Activated CD8-positive, alpha-beta memory T cell treated with anti-CD3 and anti-CD28 coated beads, Interleukin-2, amount 50 U/mL, for 24 hours (primary cell): ENCODE measurements around the gene KANTR.

Source experiments
- DNase-seq: peaks from one replicate; pipeline ENCODE4 v3.0.0-alpha.2; 2020; ENCODE audit errors: extremely low read depth

KANTR gene, protein sequence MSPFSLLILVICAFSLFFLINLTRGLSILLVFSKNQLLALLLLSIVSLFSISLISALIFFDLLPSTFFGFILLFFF

DNA sequence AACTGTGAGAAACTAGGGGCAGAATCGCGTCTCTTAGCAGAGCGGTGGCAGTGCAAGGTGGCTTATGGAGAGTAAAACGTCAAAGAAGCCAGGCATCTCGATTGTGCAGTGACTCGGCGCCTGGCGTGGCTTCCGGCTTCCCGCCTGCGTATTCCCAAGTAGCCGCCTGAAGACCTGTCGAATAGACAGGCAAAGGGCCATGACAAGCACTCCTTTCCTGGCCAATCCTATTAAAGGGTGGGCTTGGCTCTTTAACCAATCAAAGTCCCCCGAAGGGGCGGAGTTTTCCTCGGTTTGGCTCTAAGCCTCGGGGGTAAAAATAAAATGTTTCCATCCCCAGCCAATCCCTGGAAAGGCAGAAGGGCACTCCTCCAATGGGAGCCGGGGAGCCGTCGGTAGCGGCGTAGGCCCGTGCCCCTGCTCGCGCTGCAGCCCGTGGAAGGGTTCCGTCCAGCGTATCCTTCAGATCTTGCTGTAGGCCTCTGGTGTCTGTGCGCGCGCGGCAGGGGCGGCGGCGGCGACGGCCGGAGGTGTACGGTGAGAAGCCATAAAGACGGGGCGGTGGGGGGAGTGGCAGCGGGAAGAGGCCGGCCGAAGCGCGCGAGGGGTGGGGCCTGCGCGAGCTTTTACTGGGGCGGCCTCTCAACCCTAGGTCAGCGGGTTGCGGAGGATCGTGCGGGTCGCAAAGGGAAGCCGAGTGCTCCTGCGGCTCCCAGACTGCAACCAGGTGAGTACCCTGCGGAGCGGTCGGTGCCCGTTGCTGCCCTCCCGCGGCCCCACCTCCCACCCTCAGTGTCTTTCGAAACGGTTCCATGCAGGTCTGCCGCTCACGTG is at the start of gene KANTR:
Gene KANTR (plus strand): TSS at position 395 of the 834 bp plus-strand sequence. CDS start 30,131 bp downstream, outside the sequence.
- peak; percentile 66 for DNase-seq

DNA sequence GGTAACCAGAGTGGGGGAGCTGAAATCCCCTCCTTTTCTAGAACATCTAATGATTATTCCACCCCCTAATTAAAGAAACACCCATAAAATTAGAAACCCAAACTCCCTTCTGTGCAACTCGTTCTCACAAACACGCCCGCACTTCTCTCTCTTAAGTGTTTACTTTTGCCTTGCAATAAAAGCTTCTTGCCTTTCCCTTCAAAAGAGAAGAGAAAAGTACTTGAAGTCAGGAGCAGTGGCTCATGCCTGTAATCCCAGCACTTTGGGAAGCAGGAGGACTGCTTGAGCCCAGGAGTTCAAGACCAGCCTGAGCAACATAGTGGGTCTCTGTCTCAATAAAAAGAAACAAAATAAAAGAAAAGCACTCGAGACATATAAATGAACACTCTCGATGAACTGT is 48.9 kb upstream of the KANTR start:
- DNase-seq = no peak

DNA sequence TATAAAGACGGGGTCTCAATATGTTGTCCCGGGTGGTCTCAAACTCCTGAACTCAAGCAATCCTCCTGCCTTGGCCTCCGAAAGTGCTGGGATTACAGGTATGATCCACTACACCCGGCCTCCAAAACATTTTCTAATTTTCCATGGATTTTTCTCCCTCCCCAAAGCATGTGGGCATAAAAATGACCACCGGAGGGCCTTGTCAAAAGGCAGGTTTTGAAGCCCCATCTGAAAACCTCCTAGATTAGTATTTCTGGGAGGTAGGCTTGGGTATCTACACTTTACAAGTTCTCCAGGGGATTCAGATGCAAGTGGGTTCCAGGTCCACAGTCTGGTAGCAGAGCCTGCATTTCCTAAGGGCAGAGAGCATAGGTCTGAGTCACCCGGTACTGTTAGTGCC is 46.7 kb upstream of the KANTR start:
- DNase-seq = no peak

DNA sequence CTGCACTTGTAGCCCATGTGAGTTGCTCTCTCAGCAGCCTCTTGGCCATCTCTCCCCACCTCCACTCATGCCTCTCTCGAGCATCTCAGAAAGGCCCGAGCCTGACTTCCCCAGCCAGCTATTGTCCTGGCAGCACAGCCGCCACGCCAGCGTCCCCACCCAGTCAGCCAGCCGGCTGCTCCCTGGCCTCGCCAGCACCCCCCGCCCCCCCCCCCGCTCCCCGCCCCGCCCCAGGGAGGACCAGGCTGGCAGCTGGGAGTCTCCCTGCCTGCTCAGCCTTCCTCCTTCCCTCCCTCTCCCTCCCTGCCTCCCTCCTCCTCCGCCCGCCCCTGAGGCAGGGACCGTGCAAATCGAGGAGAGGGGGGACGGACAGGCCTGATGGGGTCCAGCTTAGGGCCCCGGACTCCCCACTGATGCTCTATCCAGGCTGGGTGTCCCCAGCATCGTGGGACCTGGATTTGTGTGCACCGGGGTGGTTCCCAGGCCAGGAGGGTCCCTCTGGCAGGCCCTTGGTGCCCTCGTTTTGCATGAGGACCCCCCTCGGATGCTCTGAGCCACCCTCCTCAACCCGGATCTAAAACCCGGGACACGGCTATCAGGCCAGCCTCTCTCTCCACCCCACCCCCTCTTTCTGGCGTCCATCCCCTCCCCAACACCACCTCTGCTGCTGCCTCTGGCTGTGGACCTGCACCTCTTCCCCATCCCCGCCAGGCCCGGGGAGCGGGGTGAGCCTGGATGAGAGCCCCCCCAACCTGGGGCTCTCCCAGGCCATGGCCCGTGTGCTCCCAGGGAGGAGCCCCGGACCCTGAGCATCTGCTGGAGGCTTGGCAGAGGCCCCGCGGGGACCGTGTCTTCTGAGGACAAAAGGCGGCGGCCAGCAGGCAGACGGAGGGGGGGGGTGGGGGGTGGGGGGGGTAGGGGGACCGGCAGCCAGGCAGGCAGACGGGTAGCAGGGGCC is 45.5 kb upstream of the KANTR start, which contains the start of gene GPR173:
Gene GPR173 (plus strand): TSS at position 621 of the 958 bp plus-strand sequence. CDS start 27,833 bp downstream, outside the sequence.
- DNase-seq = no peak

DNA sequence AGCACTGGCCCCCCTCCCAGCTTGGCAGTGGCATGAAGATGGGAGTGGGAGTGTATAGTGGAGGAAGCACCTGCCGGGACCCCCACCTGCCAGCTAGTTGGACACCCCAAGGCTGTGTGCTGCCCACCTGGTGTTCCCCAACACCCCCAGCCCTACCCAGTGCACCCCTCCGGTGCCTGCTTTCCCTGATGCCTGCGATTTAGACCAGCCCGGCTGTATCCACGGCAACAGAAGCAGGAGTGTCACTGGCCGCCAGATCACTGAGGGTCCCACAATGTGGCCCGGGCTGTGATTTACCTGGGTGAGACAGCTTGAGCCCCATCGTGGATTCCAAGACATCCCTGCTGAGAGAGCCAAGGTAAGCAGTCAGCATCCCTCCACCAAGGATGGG is 44.8 kb upstream of the KANTR start:
- DNase-seq = no peak

DNA sequence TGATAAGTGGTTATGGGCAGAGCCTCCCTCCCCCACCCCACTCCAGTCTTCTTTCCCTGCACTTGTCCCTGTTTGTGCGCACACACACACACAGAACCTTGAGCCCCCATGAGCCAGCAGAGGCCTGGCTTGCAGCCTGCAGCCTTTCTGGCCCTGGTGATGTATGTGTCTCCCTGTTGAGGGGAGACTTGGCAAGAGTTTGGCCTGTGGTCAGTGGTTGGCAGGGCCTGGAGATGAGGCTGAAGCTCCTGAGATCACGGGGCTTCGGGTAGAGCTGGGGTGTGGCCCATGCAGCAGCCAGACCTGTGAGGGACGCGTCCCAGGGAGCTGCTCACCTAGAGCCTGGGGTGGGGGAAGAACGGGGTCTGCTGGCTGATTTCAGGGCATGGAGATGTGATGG is 43.1 kb upstream of the KANTR start:
- DNase-seq = no peak

DNA sequence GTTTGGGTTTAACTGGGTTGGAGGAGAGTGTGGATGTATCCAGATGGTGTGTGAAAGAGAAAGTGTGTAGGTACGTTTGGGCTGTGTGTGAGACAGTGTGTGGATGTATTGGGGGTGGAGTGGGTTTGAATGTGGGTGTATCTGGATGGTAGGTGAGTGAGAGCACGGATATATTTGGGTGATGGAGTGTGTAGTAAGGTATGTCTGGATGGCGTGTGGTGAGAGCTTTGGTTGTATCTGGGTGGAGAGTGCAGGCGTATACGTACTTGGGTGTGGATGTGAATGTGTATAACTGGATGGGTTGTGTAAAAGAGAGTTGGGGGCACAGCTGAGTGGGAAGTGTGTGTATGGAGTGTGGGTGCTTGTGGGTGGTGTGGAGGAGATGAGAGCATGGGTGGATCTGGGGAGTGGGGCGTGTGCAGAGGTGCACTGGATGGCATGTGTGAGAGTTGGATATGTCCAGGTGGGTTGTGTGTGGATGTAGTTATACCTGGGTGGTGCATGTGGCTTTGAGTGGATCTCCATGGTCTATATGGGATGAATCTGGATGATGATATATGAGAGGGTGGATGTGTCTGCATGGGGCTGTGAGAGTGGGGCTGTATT is 38.6 kb upstream of the KANTR start:
- no peak for DNase-seq

DNA sequence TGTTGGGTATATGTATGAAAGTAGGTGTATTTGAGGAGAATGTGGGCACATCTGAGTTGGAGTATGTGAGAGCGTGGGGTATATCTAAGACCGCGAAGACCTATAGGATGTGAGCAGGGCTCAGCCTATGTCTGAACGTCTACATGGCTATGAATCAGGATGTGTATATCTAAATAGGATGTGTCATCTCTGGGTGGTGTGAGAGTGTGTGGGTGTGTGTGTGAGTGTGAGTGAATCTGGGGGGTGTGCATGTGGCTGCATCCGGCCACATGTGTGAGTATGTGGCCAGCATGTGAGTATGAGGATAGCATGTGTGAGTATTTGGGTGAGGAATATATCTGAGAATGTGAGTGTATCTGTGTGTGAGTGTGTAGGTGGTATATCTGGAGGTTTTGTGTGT is 37.6 kb upstream of the KANTR start:
- no peak for DNase-seq

DNA sequence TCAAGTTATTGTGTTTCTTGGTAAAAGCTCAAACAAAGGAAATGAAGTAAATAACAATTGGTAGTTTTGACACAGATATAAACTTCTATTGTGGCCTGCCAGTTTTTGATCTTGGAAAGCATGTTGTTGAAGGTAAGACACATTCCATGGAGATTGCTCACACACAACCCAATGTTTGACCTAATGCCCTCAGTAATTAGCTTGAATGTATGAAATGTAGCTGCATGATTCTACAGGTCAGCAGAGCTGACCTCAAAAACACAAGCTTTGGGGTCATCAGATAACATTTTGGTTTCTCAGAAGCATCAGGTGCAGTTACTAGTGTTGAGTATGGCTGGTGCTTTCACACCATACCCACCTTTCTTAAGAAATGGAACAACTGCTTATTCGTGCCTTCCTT is 28.8 kb upstream of the KANTR start:
- no peak for DNase-seq

DNA sequence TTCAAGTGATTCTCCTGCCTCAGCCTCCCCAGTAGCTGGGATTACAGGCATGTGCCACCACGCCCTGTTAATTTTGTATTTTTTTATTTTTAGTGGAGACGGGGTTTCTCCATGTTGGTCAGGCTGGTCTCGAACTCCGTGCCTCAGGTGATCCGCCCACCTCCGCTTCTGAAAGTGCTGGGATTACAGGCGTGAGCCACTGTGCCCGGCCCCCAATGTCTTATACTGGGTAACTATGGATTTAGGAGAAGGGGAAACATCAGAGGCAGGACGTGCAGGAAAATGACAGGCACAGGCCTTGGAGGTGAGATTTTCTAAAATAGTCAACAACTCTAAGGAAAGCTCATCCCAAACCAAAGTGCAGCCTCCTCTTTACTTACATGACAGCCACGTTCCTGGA is 22.9 kb upstream of the KANTR start:
- DNase-seq = no peak

DNA sequence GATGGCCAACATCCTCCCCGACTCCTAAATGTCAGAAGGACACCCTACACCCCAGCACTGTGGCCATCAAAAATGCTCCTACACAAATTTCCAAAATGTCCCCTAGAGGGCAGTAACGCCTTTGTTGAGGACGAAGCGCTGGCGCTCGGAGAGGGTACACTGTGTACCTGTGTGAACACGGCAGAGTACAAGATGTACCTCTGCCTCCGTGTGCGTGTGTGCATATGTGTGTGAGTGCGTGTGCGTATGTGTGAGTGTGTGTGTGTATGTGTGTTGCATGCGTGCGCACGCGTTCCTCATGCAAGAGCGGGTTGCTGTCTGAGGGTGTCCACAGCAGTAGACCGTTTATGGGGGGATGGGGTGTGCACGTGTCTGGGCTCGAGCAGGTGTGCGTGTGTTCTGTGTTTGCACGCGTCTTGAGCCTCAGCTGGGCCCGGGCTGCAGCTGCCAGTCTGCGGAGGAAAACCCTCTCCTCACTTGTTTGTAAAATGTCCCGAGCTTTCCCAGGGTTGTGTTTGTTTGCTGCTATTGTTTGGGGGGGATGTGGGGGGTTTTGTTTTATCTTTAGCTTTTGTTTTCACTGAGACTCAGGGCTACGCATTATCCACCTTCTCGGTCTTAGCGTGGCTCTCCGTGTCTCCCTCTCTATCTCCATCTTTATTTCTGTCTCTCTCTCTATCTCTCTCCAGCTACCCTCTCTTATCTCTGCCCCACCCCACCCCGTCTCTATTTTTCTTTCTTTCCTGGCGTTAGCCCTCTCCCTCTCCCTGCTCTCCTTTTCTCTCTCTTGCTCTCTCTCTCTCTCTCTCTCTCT is 22.1 kb upstream of the KANTR start:
- DNase-seq = no peak

DNA sequence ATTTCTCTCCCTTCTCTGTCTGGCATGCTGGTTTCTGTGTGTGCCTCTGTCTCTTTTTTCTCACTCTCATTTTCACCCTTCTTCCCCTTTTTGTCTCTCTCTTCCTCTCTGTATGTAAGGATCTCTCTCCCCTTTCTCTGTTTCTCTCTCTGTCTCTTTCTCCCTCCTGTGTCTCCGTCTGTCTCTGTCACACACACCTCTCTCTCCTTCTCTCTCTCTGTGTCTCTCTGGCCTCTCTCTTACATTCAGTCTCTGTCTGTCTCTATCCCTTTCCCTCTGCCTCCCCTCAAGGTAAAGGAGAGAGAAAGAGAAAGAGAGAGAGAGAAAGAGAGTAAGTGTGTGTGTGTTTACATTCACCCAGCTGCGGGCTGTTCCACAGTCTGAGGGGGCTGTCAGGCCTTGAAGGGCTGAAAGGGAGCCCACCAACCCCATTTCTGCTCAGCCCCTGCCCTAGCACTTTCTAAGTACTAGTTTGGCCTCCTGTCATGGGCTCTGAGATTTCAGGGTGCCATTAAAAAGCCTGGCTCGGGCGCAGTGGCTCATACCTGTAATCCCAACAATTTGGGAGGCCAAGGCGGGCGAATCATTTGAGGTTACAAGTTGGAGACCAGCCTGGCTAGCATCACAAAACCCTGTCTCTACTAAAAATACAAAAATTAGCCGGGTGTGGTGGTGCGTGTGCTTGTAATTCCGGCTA is 21.4 kb upstream of the KANTR start:
- no peak for DNase-seq

DNA sequence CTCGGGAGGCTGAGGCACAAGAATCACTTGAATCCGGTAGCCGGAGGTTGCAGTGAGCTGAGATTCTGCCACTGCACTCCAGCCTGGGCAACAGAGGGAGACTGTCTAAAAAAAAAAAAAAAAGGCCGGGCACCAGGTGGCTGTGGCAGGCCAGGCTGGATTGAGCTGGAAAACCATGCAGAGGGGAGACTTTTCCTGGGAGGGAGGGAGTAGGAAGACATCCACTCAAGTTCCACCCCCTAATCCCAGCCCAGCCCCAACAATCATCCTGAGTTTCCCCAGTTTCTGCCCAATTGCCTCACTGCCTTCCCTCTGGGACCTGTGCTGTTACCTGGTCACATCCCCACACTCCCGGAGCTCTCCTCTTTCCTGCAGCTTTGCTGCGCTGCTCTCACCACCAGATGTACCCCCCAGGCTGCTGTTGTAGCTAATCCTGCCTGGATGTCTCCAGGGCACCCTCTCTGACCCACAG is 20.8 kb upstream of the KANTR start:
- DNase-seq = no peak

DNA sequence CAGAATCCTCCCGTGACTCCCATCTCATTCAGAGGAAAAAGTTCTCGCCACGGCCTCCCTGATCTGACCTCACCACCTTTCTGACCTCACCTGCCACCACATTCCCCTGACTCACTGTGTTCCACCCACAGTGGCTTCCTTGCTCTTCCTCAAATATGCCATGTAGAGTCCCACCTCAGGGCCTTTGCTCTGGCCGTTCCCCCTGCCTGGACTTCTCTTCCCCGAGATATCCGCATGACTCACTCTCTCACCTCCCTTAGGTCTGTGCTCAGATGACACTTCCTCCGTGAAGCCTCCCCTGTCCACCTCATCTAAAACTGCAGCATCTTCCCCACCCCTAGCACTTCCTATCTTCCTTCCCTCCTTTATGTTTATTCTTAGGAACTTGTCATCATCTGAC is 18.9 kb upstream of the KANTR start:
- no peak for DNase-seq

DNA sequence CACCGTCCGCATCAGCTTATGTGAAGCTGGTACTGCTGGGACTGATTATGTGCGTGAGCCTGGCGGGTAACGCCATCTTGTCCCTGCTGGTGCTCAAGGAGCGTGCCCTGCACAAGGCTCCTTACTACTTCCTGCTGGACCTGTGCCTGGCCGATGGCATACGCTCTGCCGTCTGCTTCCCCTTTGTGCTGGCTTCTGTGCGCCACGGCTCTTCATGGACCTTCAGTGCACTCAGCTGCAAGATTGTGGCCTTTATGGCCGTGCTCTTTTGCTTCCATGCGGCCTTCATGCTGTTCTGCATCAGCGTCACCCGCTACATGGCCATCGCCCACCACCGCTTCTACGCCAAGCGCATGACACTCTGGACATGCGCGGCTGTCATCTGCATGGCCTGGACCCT is 17.3 kb upstream of the KANTR start:
- no peak for DNase-seq

DNA sequence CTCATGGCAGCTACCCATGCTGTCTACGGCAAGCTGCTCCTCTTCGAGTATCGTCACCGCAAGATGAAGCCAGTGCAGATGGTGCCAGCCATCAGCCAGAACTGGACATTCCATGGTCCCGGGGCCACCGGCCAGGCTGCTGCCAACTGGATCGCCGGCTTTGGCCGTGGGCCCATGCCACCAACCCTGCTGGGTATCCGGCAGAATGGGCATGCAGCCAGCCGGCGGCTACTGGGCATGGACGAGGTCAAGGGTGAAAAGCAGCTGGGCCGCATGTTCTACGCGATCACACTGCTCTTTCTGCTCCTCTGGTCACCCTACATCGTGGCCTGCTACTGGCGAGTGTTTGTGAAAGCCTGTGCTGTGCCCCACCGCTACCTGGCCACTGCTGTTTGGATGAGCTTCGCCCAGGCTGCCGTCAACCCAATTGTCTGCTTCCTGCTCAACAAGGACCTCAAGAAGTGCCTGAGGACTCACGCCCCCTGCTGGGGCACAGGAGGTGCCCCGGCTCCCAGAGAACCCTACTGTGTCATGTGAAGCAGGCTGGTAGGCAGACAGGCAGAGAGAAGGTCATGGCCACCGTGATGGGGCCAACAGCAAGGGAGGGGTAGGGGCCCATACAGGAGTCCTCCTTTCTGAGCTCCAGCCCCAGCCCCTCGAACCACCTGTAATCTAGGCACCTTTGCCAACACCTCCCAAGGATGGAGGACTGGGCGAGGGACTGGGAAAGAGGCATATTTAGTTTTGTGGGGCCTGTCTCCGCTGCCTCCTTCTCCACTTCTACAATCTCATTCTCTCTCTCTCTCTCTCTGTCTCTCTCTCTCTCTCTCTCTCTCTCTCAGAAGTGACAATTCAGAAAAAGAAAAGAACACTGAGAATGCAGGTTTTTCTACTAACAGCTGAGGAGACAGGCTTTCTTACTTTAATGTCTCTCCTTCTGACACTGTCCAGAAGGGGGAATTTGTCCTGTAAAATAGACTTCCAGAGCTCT is 16.4 kb upstream of the KANTR start:
- no peak for DNase-seq

DNA sequence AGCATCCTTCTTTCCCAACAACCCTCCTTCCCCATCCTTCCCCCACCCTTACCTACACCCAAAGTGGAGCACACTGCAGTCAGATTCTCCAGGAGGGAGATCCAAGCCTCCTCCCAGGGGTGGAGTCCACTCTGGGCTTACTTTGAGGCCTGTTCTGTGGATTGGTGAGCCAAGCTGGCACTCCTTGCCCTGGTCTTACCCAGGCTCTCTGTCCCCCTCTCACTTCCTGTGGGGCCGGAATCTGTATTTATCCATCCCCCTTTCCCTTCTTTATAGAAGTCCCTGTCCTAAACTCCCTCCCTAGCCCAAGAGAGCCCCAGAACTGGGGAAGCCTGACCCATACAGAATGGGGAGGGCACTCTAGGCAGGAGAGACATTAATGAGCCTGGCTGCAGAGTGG is 15.0 kb upstream of the KANTR start:
- DNase-seq = no peak

DNA sequence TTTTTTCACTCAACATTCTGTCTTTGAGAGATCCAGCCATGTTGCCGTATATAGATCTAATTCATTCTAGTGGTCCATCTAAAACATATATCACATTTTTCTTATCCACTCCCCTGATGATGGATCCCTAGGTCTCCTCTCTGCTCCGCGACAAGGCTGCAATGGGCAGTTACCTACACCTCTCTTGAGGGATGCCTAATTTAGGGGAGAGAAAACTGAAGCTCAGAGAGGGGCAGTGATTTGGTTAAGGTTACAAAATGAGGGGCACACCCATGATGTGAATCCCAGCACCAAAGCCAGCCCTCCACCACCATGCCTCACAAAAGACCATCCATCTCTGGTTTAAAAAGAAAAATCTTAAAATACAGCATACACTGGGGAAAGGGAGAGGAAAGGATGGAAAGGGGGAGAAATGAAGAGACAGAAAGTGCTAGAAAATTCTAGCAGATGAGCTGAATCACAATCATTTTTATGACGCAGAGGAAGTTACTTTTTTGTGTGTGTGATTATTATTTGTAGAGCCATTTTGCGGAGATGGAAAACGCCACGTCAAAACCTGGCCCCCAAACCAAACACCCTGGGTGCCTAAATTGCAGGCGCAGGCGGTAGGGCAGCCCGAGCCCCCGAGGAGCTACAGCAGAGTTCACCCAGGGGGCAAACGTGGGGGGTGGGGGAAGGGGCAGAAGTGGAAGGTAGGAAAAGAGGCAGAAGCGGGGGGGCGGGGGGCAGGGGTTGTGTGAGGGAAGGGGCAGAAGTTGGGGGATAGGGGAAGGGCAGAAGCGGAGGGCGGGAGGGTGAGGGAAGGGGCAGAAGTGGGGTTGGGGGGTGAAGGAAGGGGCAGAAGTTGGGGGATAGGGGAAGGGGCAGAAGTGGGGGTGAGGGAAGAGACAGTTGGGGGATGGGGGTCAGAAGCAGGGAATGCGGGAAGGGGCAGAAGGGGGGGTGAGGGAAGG is 13.0 kb upstream of the KANTR start:
- DNase-seq = no peak
